Endometrial microvascular endothelial cells (primary cell): ENCODE measurements around the gene FOLR3. TPM values are rescaled to one million over a fixed set of nuclear protein-coding genes. Genes with fewer than 3 reads are reported as not detected.
"Not testable (repeated sequence)": the region's sequence is repeated elsewhere in the genome, so short reads cannot be mapped to it uniquely, and the experiment has no call there.

ENCODE experiments used
- in situ Hi-C: cut with HindIII; loops from 2 replicates; pipeline ENCODE4 v1.10.0; 2017; ENCODE audit warnings: low sequenced_read_pairs, low pct_unique_long_range_greater_than_20kb; ENCODE audit errors: inconsistent ontology term
- total RNA-seq: library from RNA; depleted of rRNA; stranded (reverse); fragments of >200 nt; gene quantifications from one replicate; pipeline ENCODE4 v1.2.3, GENCODE V29; 2015; ENCODE audit errors: inconsistent ontology term

FOLR3 gene
- total RNA-seq, 1 donor from 2014 or later: not detected

GRCh38 chr11:72153874-72154273, 18.3 kb downstream of the FOLR3 start:
- in situ Hi-C loops: not testable (repeated sequence)

GRCh38 chr11:72154816-72155215, 19.3 kb downstream of the FOLR3 start:
- in situ Hi-C loops: no loop called here

- in situ Hi-C loops: no loop called here
These were observed 20.2 kb downstream of the FOLR3 start for GRCh38 chr11:72155751-72156150.

- in situ Hi-C loops: no loop called here
These were observed 21.6 kb downstream of the FOLR3 start for GRCh38 chr11:72157131-72157530.

GRCh38 chr11:72160319-72160718, 24.8 kb downstream of the FOLR3 start:
- in situ Hi-C loops: no loop called here

GRCh38 chr11:72162891-72163492, 27.5 kb downstream of the FOLR3 start:
- in situ Hi-C loops: no loop called here

GRCh38 chr11:72164187-72164586, 28.7 kb downstream of the FOLR3 start:
- in situ Hi-C loops: not testable (repeated sequence)

GRCh38 chr11:72169046-72169555, 33.6 kb downstream of the FOLR3 start:
- in situ Hi-C loops: not testable (repeated sequence)

- in situ Hi-C loops: not testable (repeated sequence)
These were observed 34.2 kb downstream of the FOLR3 start for GRCh38 chr11:72169754-72170153.

GRCh38 chr11:72172043-72172442, 36.5 kb downstream of the FOLR3 start:
- in situ Hi-C loops: not testable (repeated sequence)

GRCh38 chr11:72173291-72173690, 37.8 kb downstream of the FOLR3 start:
- in situ Hi-C loops: no loop called here

GRCh38 chr11:72174302-72175070, 39.0 kb downstream of the FOLR3 start:
- in situ Hi-C loops: no loop called here

GRCh38 chr11:72177656-72178055, 42.1 kb downstream of the FOLR3 start:
- in situ Hi-C loops: no loop called here

- in situ Hi-C loops: no loop called here
These were observed 43.7 kb downstream of the FOLR3 start for GRCh38 chr11:72179049-72179803.

- in situ Hi-C loops: no loop called here
These were observed 44.4 kb downstream of the FOLR3 start for GRCh38 chr11:72179804-72180396.

- in situ Hi-C loops: not testable (repeated sequence)
These were observed 45.5 kb downstream of the FOLR3 start for GRCh38 chr11:72180892-72181552.

GRCh38 chr11:72181553-72181958, 46.0 kb downstream of the FOLR3 start:
- in situ Hi-C loops: not testable (repeated sequence)

- in situ Hi-C loops: no loop called here
These were observed 52.7 kb downstream of the FOLR3 start for GRCh38 chr11:72188267-72188666.
